DMS79 (cell line): Measurements from ENCODE around the gene ZNF816.
"Not testable (repeated sequence)": the region's sequence is repeated elsewhere in the genome, so short reads cannot be mapped to it uniquely, and the experiment has no call there.

Source experiments
- DNase-seq: peaks from one replicate; lab custom pipeline; 2025; lab: John Stamatoyannopoulos, UW

Gene ZNF816

DNA sequence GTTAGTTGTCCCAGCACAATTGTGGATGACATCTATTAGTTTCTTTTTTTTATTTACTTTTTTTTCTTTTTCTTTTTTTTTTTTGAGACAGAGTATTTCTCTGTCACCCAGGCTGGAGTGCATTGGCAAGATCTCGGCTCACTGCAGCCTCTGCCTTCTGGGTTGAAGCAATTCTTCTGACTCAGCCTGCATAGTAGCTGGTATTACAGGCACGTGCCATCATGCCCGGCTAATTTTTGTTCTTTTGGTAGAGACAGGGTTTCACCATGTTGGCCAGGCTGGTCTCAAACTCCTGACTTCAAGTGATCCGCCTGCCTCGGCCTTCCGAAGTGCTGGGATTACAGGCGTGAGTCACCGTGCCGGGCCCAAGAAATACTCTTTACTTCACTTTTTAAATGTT lies 38.0 kb downstream of the ZNF816 start:
- DNase-seq, result not testable (repeated sequence)

- no peak for DNase-seq
Measured at GRCh38 chr19:52923778-52924593, 38.7 kb downstream of the ZNF816 start.

- DNase-seq, result peak; percentile 44
Measured at GRCh38 chr19:52922841-52923777, 39.6 kb downstream of the ZNF816 start, which contains the start of gene ZNF888. Gene ZNF888, minus strand, starts transcription at chr19:52923428. Its CDS starts 5,555 bp downstream, at chr19:52917873.

- no peak for DNase-seq
Measured at GRCh38 chr19:52917531-52917930, 45.1 kb downstream of the ZNF816 start.

- DNase-seq, result no peak
Measured at GRCh38 chr19:52910648-52911047, 52.0 kb downstream of the ZNF816 start.

DNA sequence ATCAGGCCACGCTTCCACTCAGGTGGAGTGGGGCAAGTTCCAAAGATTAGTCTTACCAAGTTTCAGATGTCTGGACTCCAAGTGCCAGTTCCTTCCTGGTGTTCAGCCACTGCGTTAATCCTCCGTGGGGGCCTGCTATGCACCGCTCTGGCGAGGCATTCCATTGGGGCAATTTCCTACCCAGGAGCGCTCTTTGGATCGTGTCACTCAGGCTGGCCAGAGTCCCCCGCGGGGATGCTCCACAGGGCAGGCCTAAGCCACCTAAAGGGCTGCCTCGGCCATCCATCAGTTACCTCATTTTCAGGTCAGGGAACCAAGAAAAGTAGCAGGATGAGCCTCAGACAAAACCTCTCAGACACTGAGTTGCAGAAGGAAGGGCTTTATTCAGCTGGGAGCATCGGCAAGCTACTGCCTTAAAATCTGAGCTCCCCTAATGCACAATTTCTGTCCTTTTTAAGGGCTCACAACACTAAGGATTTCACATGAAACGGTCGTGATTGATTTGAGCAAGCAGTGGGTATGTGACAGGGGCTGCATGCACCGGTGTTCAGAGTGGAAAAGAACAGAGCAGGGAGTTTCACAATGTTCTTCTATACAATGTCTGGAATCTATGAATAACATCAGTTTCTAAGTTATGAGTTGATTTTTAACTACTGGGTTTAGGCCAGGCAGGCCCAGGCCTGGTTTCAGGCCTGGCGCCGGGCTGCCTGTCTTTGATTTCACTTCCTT lies 58.5 kb downstream of the ZNF816 start:
- not testable (repeated sequence) for DNase-seq

GRCh38 chr19:52901842-52902241 lies 60.8 kb downstream of the ZNF816 start:
- no peak for DNase-seq
